Astrocyte (in vitro differentiated cells and primary cell): ENCODE data around the gene GPR6.

ENCODE experiments used
- EZH2 ChIP-seq: IDR thresholded peaks from 2 replicates; pipeline ENCODE4 v1.6.1; 2012; ENCODE audit warnings: mild to moderate bottlenecking, low read length, inconsistent platforms; ENCODE audit not compliant: insufficient read depth
- TF ChIP-seq, protein P1 (sequence below): IDR thresholded peaks from 2 replicates; pipeline ENCODE4 v1.5.1; 2011; ENCODE audit warnings: low read depth, mild to moderate bottlenecking, inconsistent platforms, low read length, moderate library complexity; ENCODE audit not compliant: insufficient read depth

DNA sequence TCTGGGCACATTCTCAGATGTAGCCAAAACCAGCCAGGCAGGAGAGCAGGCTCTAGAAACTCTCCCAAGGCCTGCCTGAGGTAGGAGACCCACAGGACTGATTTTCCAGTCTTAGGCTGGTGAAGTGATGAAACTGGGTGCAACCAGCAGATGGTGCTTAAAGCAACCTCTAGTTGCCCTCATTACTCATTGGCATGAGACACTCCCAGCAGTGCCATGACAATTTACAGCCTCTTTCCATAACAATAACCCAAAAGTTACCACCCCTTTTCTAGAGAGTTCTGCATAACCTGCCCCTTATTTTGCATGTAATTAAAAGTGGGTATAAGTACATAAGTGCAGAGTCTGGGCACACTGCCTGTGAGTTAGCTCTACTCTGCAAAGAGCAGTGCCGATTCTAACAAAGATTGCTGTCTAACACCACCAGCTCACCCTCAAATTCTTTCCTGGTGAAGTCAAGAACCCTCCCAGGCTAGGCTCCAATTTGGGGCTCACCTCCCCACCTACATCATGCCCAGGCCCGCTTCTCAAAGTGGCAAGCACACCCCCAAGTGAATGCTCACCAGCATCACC lies 14.4 kb upstream of the GPR6 start:
- TF ChIP-seq, protein P1, sequence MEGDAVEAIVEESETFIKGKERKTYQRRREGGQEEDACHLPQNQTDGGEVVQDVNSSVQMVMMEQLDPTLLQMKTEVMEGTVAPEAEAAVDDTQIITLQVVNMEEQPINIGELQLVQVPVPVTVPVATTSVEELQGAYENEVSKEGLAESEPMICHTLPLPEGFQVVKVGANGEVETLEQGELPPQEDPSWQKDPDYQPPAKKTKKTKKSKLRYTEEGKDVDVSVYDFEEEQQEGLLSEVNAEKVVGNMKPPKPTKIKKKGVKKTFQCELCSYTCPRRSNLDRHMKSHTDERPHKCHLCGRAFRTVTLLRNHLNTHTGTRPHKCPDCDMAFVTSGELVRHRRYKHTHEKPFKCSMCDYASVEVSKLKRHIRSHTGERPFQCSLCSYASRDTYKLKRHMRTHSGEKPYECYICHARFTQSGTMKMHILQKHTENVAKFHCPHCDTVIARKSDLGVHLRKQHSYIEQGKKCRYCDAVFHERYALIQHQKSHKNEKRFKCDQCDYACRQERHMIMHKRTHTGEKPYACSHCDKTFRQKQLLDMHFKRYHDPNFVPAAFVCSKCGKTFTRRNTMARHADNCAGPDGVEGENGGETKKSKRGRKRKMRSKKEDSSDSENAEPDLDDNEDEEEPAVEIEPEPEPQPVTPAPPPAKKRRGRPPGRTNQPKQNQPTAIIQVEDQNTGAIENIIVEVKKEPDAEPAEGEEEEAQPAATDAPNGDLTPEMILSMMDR, result no peak
- TF ChIP-seq EZH2, result no peak
